IMR-90 (cell line): Measurements from ENCODE around the gene S100A5. TPM values are rescaled to one million over a fixed set of nuclear protein-coding genes. Genes with fewer than 3 reads are reported as not detected.
"Not testable (repeated sequence)": the region's sequence is repeated elsewhere in the genome, so short reads cannot be mapped to it uniquely, and the experiment has no call there.

Experiments
- ATAC-seq: fragments of 200-7000 bp; cut with Tn5 transposase; 2 replicates; pipeline ENCODE4 v1.9.1; 2020; ENCODE audit warnings: low read depth, mild to moderate bottlenecking, moderate library complexity
- BruUV-seq: library from RNA; stranded (reverse); fragments of 400-500 nt; replicated peaks from 2 replicates; lab custom pipeline; 2021; lab: Mats Ljungman, UMichigan
- CTCF ChIA-PET: fragments of 300-600 bp; formaldehyde crosslinking; extraction: SDS; loops from one replicate; lab custom pipeline; 2021; ENCODE audit warnings: antibody characterized with exemption; lab: Yijun Ruan, JAX
- POLR2A ChIA-PET: fragments of 300-600 bp; sonication (Branson Sonifier 250); formaldehyde crosslinking; loops from one replicate; lab custom pipeline; 2022; ENCODE audit warnings: antibody characterized with exemption; ENCODE audit not compliant: unreplicated experiment; lab: Charles Lee
- DNase-seq: peaks from one replicate; pipeline ENCODE4 v3.0.0; 2013
- H2AFZ ChIP-seq: replicated peaks from 2 replicates; pipeline ENCODE3; 2013; ENCODE audit warnings: low read length, mild to moderate bottlenecking; ENCODE audit not compliant: poor library complexity
- H2AK5ac ChIP-seq: 2 replicates; pipeline ENCODE4 v1.6.1; 2013; ENCODE audit warnings: low read depth, low read length, inconsistent platforms
- H2AK9ac ChIP-seq: replicated peaks from 2 replicates; pipeline ENCODE3; 2013; ENCODE audit warnings: mild to moderate bottlenecking, low read depth, low read length, moderate library complexity; ENCODE audit not compliant: poor library complexity
- H2BK120ac ChIP-seq: 2 replicates; pipeline ENCODE4 v1.6.1; 2013; ENCODE audit warnings: low read depth, low read length, inconsistent platforms
- H2BK15ac ChIP-seq: 3 replicates; pipeline ENCODE4 v1.6.1; 2013; ENCODE audit warnings: low read depth, low read length, inconsistent platforms
- H2BK20ac ChIP-seq: 2 replicates; pipeline ENCODE4 v1.6.1; 2013; ENCODE audit warnings: low read depth, mild to moderate bottlenecking, inconsistent platforms, low read length, moderate library complexity
- H2BK5ac ChIP-seq: 2 replicates; pipeline ENCODE4 v1.6.1; 2013; ENCODE audit warnings: mild to moderate bottlenecking, low read depth, low read length, inconsistent platforms; ENCODE audit not compliant: poor library complexity, severe bottlenecking
- H3K14ac ChIP-seq: replicated peaks from 2 replicates; pipeline ENCODE4 v1.6.1; 2013; ENCODE audit warnings: low read depth, low read length, inconsistent platforms
- H3K18ac ChIP-seq: 2 replicates; pipeline ENCODE4 v1.6.1; 2013; ENCODE audit warnings: low read depth, low read length, control low read depth
- H3K23ac ChIP-seq: 2 replicates; pipeline ENCODE4 v1.6.1; 2013; ENCODE audit warnings: low read depth, low read length, inconsistent platforms
- H3K27ac ChIP-seq: 2 replicates; pipeline ENCODE4 v1.5.1; 2013; ENCODE audit warnings: mild to moderate bottlenecking, control low read depth, low read length; ENCODE audit not compliant: insufficient read depth
- H3K27me3 ChIP-seq: 2 replicates; pipeline ENCODE4 v1.6.1; 2013; ENCODE audit warnings: low read length; ENCODE audit not compliant: control insufficient read depth, insufficient read depth
- H3K36me3 ChIP-seq: 2 replicates; pipeline ENCODE4 v1.6.1; 2013; ENCODE audit warnings: low read length, mixed read lengths; ENCODE audit not compliant: control insufficient read depth, insufficient read depth
- H3K4ac ChIP-seq: 2 replicates; pipeline ENCODE4 v1.6.1; 2013; ENCODE audit warnings: low read depth, low read length, inconsistent platforms
- H3K4me1 ChIP-seq: 2 replicates; pipeline ENCODE4 v1.6.1; 2013; ENCODE audit warnings: low read length, mixed read lengths; ENCODE audit not compliant: control insufficient read depth, insufficient read depth
- H3K4me2 ChIP-seq: 2 replicates; pipeline ENCODE4 v1.6.1; 2013; ENCODE audit warnings: low read depth, mild to moderate bottlenecking, control low read depth, low read length, moderate library complexity
- H3K4me3 ChIP-seq: 2 replicates; pipeline ENCODE4 v1.5.1; 2013; ENCODE audit warnings: low read depth, mild to moderate bottlenecking, control low read depth, low read length, moderate library complexity; ENCODE audit not compliant: insufficient read depth
- H3K56ac ChIP-seq: 2 replicates; pipeline ENCODE4 v1.6.1; 2013; ENCODE audit warnings: low read length, inconsistent platforms; ENCODE audit not compliant: insufficient read depth; ENCODE audit errors: extremely low read depth
- H3K79me1 ChIP-seq, 2 experiments: 2 replicates each; pipeline ENCODE4 v1.6.1; 2013; ENCODE audit warnings: low read length in 2 of 2, inconsistent platforms in 1 of 2, low read depth in 1 of 2
- H3K9ac ChIP-seq: 2 replicates; pipeline ENCODE4 v1.6.1; 2013; ENCODE audit warnings: low read depth, low read length, control low read depth
- H3K9me1 ChIP-seq: 2 replicates; pipeline ENCODE4 v1.6.1; 2013; ENCODE audit warnings: low read length, inconsistent platforms; ENCODE audit not compliant: insufficient read depth
- H3K9me3 ChIP-seq: 2 replicates; pipeline ENCODE4 v1.6.1; 2013; ENCODE audit warnings: low read length; ENCODE audit not compliant: control insufficient read depth, insufficient read depth
- H4K20me1 ChIP-seq: 2 replicates; pipeline ENCODE4 v1.6.1; 2013; ENCODE audit warnings: low read length, inconsistent platforms; ENCODE audit not compliant: insufficient read depth
- H4K5ac ChIP-seq: 2 replicates; pipeline ENCODE4 v1.6.1; 2013; ENCODE audit warnings: mild to moderate bottlenecking, low read depth, low read length, control low read depth
- H4K8ac ChIP-seq, 2 experiments: 2 replicates each; pipeline ENCODE4 v1.6.1; 2013; ENCODE audit warnings: low read depth in 2 of 2, low read length in 2 of 2, control low read depth in 1 of 2, inconsistent platforms in 1 of 2
- H4K91ac ChIP-seq: 2 replicates; pipeline ENCODE4 v1.6.1; 2013; ENCODE audit warnings: low read depth, low read length, inconsistent platforms; ENCODE audit not compliant: insufficient read depth
- WGBS, 2 experiments: methylation state at CpG; one replicate each; pipeline versions ENCODE4 v1.1.5 to v1.1.7; 2013; ENCODE audit warnings: missing lambda C conversion rate in 2 of 2; ENCODE audit not compliant: insufficient read length in 1 of 2; ENCODE audit errors: extremely low coverage in 2 of 2; 5-methylcytosine and 5-hydroxymethylcytosine counted together
- dilution Hi-C: fragments of 300-500 bp; cut with HindIII; formaldehyde crosslinking; loops from one replicate; pipeline ENCODE4 v1.14.3; 2018; ENCODE audit warnings: low sequenced_read_pairs; ENCODE audit not compliant: unreplicated experiment
- in situ Hi-C: fragments of 300-500 bp; cut with MboI; formaldehyde crosslinking; loops from 3 replicates; pipeline ENCODE4 v1.14.3; 2019; ENCODE audit warnings: low sequenced_read_pairs, inconsistent platforms, mixed read lengths
- intact Hi-C: fragments of 100-400 bp; cut with micrococcal nuclease; formaldehyde crosslinking; loops from 2 replicates; pipeline ENCODE4 v1.10.0; 2022
- polyA plus RNA-seq, 3 experiments: library from polyadenylated mRNA; depleted of rRNA; stranded (reverse); fragments of >200 nt; gene quantifications; 2 replicates each; pipeline ENCODE4 v1.2.3, GENCODE V29; 2012; ENCODE audit warnings: low replicate concordance in 1 of 3
- total RNA-seq: library from RNA; depleted of rRNA; stranded (reverse); fragments of >200 nt; gene quantifications from 2 replicates; pipeline ENCODE4 v1.2.3, GENCODE V29; 2012

The S100A5 gene
- total and polyA plus RNA-seq, 2 of the 4 experiments (the other 2 are of a cell fraction): 0.27 TPM; not detected in 1

GRCh38 chr1:153575497-153575896, 34.8 kb upstream of the S100A5 start:
- BruUV-seq, in situ Hi-C loops: not testable (repeated sequence)
- no CpG with 5 or more reads among the region's 10 CpGs for WGBS, 2 experiments

GRCh38 chr1:153575081-153575491, 34.4 kb upstream of the S100A5 start:
- H2AK9ac ChIP-seq, H2BK120ac ChIP-seq, H3K18ac ChIP-seq, H4K5ac ChIP-seq, H3K56ac ChIP-seq, POLR2A ChIA-PET, intact Hi-C loops, CTCF ChIA-PET, H2AFZ ChIP-seq, H3K4me2 ChIP-seq, H3K4ac ChIP-seq, H3K27ac ChIP-seq, H3K9me3 ChIP-seq, H3K36me3 ChIP-seq, H2BK20ac ChIP-seq, H4K20me1 ChIP-seq, H2BK5ac ChIP-seq, dilution Hi-C loops, H2AK5ac ChIP-seq, H3K79me1 ChIP-seq, H3K4me3 ChIP-seq, H3K14ac ChIP-seq, in situ Hi-C loops, H4K8ac ChIP-seq, H3K27me3 ChIP-seq, ATAC-seq, H2BK15ac ChIP-seq, BruUV-seq, DNase-seq, H3K9ac ChIP-seq, H3K23ac ChIP-seq, H4K91ac ChIP-seq: not testable (repeated sequence)
- 100% methylated on average over 4 of the region's 35 CpGs; no CpG with 5 or more reads in 1 of the 2 experiments for WGBS, 2 experiments
- Histone ChIP-seq H3K4me1 (peaks cover 15% of the 10 kb centered on the region), H3K9me1 (peaks cover 11% of the 10 kb centered on the region)

More at GRCh38 chr1:153575497-153575896, 34.8 kb upstream of the S100A5 start:
- POLR2A ChIA-PET, H3K4me3 ChIP-seq, H3K36me3 ChIP-seq, H4K5ac ChIP-seq, H3K27me3 ChIP-seq, intact Hi-C loops, H2BK5ac ChIP-seq, H2AK9ac ChIP-seq, H3K27ac ChIP-seq, H3K9me3 ChIP-seq, H3K18ac ChIP-seq, ATAC-seq, H2AK5ac ChIP-seq, H4K8ac ChIP-seq, H3K4me2 ChIP-seq, H3K14ac ChIP-seq, H3K4ac ChIP-seq, H3K23ac ChIP-seq, H4K91ac ChIP-seq, DNase-seq, H3K9ac ChIP-seq, H3K79me1 ChIP-seq, H4K20me1 ChIP-seq, H3K56ac ChIP-seq, H2BK120ac ChIP-seq, H2AFZ ChIP-seq, H2BK20ac ChIP-seq, dilution Hi-C loops, H2BK15ac ChIP-seq: not testable (repeated sequence)
- Histone ChIP-seq H3K4me1 (peaks cover 15% of the 10 kb centered on the region), H3K9me1 (peaks cover 11% of the 10 kb centered on the region)
- CTCF ChIA-PET: interaction anchor here (1.0 kb wide), 1 partner anchor 41 kb away, joined by 3 read pairs; the partner anchor contains the start of gene S100A14
